HEK293T (cell line): ENCODE measurements around the gene LGR5.

Experiments
- L3MBTL2 ChIP-seq: fragments of 450-650 bp; conservative IDR thresholded peaks from 2 replicates; pipeline ENCODE4 v1.6.1; 2016; ENCODE audit warnings: mild to moderate bottlenecking
- SP1 ChIP-seq: fragments of 450-650 bp; IDR thresholded peaks from 2 replicates; pipeline ENCODE4 v1.6.1; 2017
- ZNF384 ChIP-seq: fragments of 450-650 bp; IDR thresholded peaks from 2 replicates; pipeline ENCODE4 v1.6.1; 2016

DNA sequence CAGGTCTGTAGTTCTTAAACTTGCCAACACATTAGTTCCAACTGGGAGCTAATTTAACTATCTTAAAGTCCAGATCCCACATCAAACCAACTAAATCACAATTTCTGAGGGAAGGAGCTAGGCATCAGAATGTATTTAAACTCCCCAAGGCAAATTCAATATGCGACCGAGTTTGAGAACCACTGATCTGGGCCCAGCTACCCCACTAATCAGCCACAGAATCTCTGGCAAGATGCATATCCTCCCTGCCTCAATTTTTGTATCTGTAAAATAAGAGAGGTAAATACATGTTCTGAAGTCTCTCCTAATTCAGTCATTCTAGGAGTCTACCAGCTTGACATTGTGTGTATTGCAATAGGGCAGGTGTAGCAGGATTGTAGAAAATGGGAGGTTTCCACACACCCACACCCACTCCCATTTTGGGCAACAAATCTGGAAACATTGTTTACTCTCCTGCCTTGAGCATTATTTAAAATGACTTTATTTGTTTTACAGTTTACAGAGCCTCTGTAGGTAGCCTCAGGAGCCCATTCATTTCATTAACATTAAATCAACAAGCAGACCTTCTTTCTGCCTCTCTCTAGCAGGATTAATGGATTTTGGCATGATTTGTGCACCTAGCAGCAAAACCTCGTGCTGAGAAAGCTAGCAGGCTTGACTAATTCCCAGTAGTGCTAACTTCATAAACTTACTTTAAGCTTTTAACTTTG is 15.6 kb downstream of the LGR5 start:
- TF ChIP-seq L3MBTL2 = no peak
- TF ChIP-seq ZNF384 = no peak
- TF ChIP-seq SP1 = no peak
